Neural cell (in vitro differentiated cells): ENCODE measurements around the gene TPST2. TPM values are rescaled to one million over a fixed set of nuclear protein-coding genes. Genes with fewer than 3 reads are reported as not detected.

Experiments used
- H2AFZ ChIP-seq: fragments of 200-600, 300-800 bp; sonication (generic), shearing (Covaris generic); 2 replicates; pipeline ENCODE4 v1.6.0; 2014; ENCODE audit warnings: low read depth, mild to moderate bottlenecking, antibody characterized with exemption, low read length, moderate library complexity
- H3F3A ChIP-seq: fragments of 200-600 bp; shearing (Covaris generic); 2 replicates; pipeline ENCODE4 v1.6.1; 2016; ENCODE audit warnings: mild to moderate bottlenecking, moderate library complexity, mixed read lengths, antibody characterized with exemption, low read length; ENCODE audit not compliant: insufficient read depth, poor library complexity, severe bottlenecking
- H3K27ac ChIP-seq: fragments of 200-600, 300-800 bp; sonication (generic), shearing (Covaris generic); 2 replicates; pipeline ENCODE4 v1.5.1; 2014; ENCODE audit warnings: mild to moderate bottlenecking, low read length, moderate library complexity
- H3K27me3 ChIP-seq: fragments of 300-800, 200-600 bp; sonication (generic), shearing (Covaris generic); 2 replicates; pipeline ENCODE4 v1.6.0; 2014; ENCODE audit warnings: mild to moderate bottlenecking, low read depth, low read length, moderate library complexity; ENCODE audit not compliant: insufficient read depth
- H3K36me3 ChIP-seq: fragments of 300-800, 200-600 bp; sonication (generic), shearing (Covaris generic); 2 replicates; pipeline ENCODE4 v1.5.1; 2014; ENCODE audit warnings: mild to moderate bottlenecking, antibody characterized with exemption, low read length, moderate library complexity; ENCODE audit not compliant: insufficient read depth
- H3K4me2 ChIP-seq: fragments of 300-800, 200-600 bp; sonication (generic), shearing (Covaris generic); 2 replicates; pipeline ENCODE4 v1.6.0; 2014; ENCODE audit warnings: mild to moderate bottlenecking, low read length
- H3K4me3 ChIP-seq: fragments of 300-800, 200-600 bp; sonication (generic), shearing (Covaris generic); 2 replicates; pipeline ENCODE4 v1.5.1; 2014; ENCODE audit warnings: mild to moderate bottlenecking, low read length, moderate library complexity
- H3K79me2 ChIP-seq: fragments of 200-600 bp; shearing (Covaris generic); replicated peaks from 2 replicates; pipeline ENCODE4 v1.6.0; 2014; ENCODE audit warnings: mild to moderate bottlenecking, low read length, moderate library complexity; ENCODE audit not compliant: insufficient read depth
- H3K9ac ChIP-seq: fragments of 300-800, 200-600 bp; sonication (generic), shearing (Covaris generic); 2 replicates; pipeline ENCODE4 v1.6.1; 2016; ENCODE audit warnings: mild to moderate bottlenecking, low read length, mixed read lengths
- H3K9me2 ChIP-seq: fragments of 200-600 bp; shearing (Covaris generic); 2 replicates; pipeline ENCODE4 v1.6.1; 2016; ENCODE audit warnings: mild to moderate bottlenecking, low read length, mixed read lengths; ENCODE audit not compliant: insufficient read depth
- H3K9me3 ChIP-seq: fragments of 200-600, 300-800 bp; sonication (generic), shearing (Covaris generic); 2 replicates; pipeline ENCODE4 v1.6.1; 2016; ENCODE audit warnings: mild to moderate bottlenecking, mixed run types, low read length, moderate library complexity, mixed read lengths
- H4K20me1 ChIP-seq: fragments of 200-600 bp; shearing (Covaris generic); 2 replicates; pipeline ENCODE4 v1.6.1; 2016; ENCODE audit warnings: mild to moderate bottlenecking, mixed run types; ENCODE audit not compliant: insufficient read depth
- CTCF ChIP-seq: fragments of 450-650 bp; IDR thresholded peaks from 2 replicates; pipeline ENCODE4 v1.5.1; 2014; ENCODE audit warnings: antibody characterized with exemption, mild to moderate bottlenecking, moderate library complexity; ENCODE audit not compliant: poor library complexity, severe bottlenecking
- EP300 ChIP-seq: fragments of 450-650 bp; conservative IDR thresholded peaks from 2 replicates; pipeline ENCODE4 v1.6.1; 2014; ENCODE audit warnings: antibody characterized with exemption, mild to moderate bottlenecking, moderate library complexity; ENCODE audit not compliant: poor library complexity, severe bottlenecking
- EZH2 ChIP-seq: fragments of 200-600, 300-800 bp; shearing (Covaris generic), sonication (generic); IDR thresholded peaks from 2 replicates; pipeline ENCODE4 v1.6.1; 2014; ENCODE audit warnings: antibody characterized with exemption, low read length, borderline replicate concordance, mild to moderate bottlenecking; ENCODE audit not compliant: insufficient read depth, poor library complexity, severe bottlenecking
- MXI1 ChIP-seq: fragments of 450-650 bp; conservative IDR thresholded peaks from 2 replicates; pipeline ENCODE4 v1.6.1; 2014; ENCODE audit warnings: antibody characterized with exemption, mild to moderate bottlenecking; ENCODE audit not compliant: poor library complexity, severe bottlenecking
- POLR2AphosphoS5 ChIP-seq: IDR thresholded peaks from 2 replicates; pipeline ENCODE4 v1.6.1; 2012
- RAD21 ChIP-seq: fragments of 450-650 bp; conservative IDR thresholded peaks from 2 replicates; pipeline ENCODE4 v1.6.1; 2014; ENCODE audit warnings: antibody characterized with exemption, mild to moderate bottlenecking, moderate library complexity
- REST ChIP-seq: IDR thresholded peaks from 2 replicates; pipeline ENCODE4 v1.6.1; 2012; ENCODE audit warnings: borderline replicate concordance
- SMC3 ChIP-seq: fragments of 450-650 bp; conservative IDR thresholded peaks from 2 replicates; pipeline ENCODE4 v1.6.1; 2014; ENCODE audit warnings: antibody characterized with exemption, mild to moderate bottlenecking, moderate library complexity; ENCODE audit not compliant: poor library complexity
- TAF1 ChIP-seq: IDR thresholded peaks from 2 replicates; pipeline ENCODE4 v1.6.1; 2012; ENCODE audit warnings: low read depth
- polyA plus RNA-seq: library from polyadenylated mRNA; depleted of rRNA; stranded (reverse); fragments of >200 nt; gene quantifications from 2 replicates; pipeline ENCODE4 v1.2.3, GENCODE V29; 2014

TPST2 gene
- polyA plus RNA-seq, 1 donor from 2014 or later: 16.6 TPM

GRCh38 chr22:26517429-26517828 lies 72.5 kb downstream of the TPST2 start:
- H3K27me3 ChIP-seq: no peaks in the 10 kb centered on the region

GRCh38 chr22:26516503-26516902 lies 73.4 kb downstream of the TPST2 start:
- peaks cover 24% of the 10 kb centered on the region for H3K79me2 ChIP-seq
- no peak overlapping the region for H2AFZ ChIP-seq
- no peak overlapping the region for H3K9ac ChIP-seq
- no peaks in the 10 kb centered on the region for H4K20me1 ChIP-seq
- H3K27me3 ChIP-seq: no peaks in the 10 kb centered on the region
- H3F3A ChIP-seq: no peaks in the 10 kb centered on the region
- no peaks in the 10 kb centered on the region for H3K9me2 ChIP-seq
- H3K9me3 ChIP-seq: no peaks in the 10 kb centered on the region
- H3K4me2 ChIP-seq: no peak overlapping the region
- no peak overlapping the region for H3K4me3 ChIP-seq
- H3K36me3 ChIP-seq: no peaks in the 10 kb centered on the region
- TF ChIP-seq EP300 (no peak), TAF1 (no peak), CTCF (no peak), REST (no peak)
- no peak overlapping the region for H3K27ac ChIP-seq

More at GRCh38 chr22:26517429-26517828, 72.5 kb downstream of the TPST2 start:
- H3K36me3 ChIP-seq: no peaks in the 10 kb centered on the region
- H3K4me3 ChIP-seq: no peak overlapping the region
- H3K9me2 ChIP-seq: no peaks in the 10 kb centered on the region
- no peaks in the 10 kb centered on the region for H3F3A ChIP-seq
- H3K9ac ChIP-seq: no peak overlapping the region
- no peaks in the 10 kb centered on the region for H3K9me3 ChIP-seq
- no peak overlapping the region for H2AFZ ChIP-seq
- no peak overlapping the region for H3K27ac ChIP-seq
- no peak overlapping the region for H3K4me2 ChIP-seq
- H3K79me2 ChIP-seq: peaks cover 17% of the 10 kb centered on the region
- TF ChIP-seq REST (no peak), MXI1 (no peak), CTCF (no peak), POLR2AphosphoS5 (no peak), RAD21 (no peak), TAF1 (no peak), EP300 (no peak), EZH2 (no peak), SMC3 (no peak)
- no peaks in the 10 kb centered on the region for H4K20me1 ChIP-seq
